Stimulated activated CD8-positive, alpha-beta memory T cell treated with anti-CD3 and anti-CD28 coated beads, Interleukin-7, amount 100 ng/mL, for 48 hours (primary cell): ENCODE results near the gene HSPA12B.

Experiments used
- DNase-seq, 2 donors: peaks; one replicate each; pipeline ENCODE4 v3.0.0-alpha.2; 2020; ENCODE audit warnings: low read depth in 1 of 2; ENCODE audit errors: extremely low read depth in 1 of 2

Gene HSPA12B

GRCh38 chr20:3765171-3765882, 32.8 kb downstream of the HSPA12B start:
- DNase-seq, result no peak

DNA sequence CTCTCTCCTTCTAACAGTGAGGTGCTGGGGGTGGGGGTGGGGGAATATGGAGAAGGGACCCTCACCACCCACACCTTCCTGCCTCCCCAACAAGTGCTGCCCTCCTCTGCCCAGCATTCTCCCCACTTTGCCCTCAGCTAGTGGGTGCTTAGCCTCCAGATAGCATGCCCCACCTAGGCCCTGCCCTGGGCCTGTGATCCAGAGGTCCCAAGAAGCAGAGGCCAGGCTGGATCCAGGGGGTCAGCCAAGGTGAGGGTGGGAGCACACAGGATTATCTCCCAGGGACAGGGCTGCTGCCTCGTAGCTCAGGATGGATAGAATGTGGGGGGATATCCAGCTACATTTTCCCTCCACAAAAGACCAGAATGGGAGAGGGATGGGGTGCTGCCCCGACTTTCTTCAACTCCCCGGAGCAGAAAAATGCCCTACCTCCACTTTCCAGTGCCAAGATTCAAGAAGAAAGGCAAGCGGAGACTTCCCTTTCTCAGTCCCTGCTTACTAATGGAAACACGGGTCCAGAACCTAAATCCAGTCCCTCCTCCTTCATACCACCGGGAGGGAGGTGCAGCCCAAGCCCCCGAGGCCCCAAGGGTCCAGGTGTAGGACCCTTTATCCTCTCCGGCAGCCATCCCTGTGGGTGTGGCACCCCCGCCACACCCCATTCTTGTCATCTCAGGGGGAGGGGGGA, 34.1 kb downstream of the HSPA12B start:
- no peak for DNase-seq

DNA sequence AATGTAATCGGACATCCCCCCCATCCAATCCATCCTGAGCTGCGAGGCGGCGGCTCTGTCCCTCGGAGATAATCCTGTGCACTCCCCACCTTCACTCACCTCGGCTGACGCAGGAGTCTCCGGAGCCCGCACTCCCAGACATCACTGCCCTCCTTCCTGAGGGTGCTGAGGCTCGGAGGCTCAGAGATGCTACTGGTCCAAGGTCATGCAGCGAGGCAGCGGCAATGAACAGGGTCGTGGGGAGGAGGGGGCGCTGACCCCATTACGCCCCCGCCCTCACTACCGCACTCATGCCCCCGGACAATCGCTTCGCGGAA, 34.6 kb downstream of the HSPA12B start:
- no peak for DNase-seq

- peak; percentile 97 for DNase-seq
These were observed 35.2 kb downstream of the HSPA12B start, which contains the start of gene ADISSP for GRCh38 chr20:3767427-3768341. ADISSP (minus strand) TSS chr20:3767753; CDS start chr20:3760100, 7,653 bp downstream.

DNA sequence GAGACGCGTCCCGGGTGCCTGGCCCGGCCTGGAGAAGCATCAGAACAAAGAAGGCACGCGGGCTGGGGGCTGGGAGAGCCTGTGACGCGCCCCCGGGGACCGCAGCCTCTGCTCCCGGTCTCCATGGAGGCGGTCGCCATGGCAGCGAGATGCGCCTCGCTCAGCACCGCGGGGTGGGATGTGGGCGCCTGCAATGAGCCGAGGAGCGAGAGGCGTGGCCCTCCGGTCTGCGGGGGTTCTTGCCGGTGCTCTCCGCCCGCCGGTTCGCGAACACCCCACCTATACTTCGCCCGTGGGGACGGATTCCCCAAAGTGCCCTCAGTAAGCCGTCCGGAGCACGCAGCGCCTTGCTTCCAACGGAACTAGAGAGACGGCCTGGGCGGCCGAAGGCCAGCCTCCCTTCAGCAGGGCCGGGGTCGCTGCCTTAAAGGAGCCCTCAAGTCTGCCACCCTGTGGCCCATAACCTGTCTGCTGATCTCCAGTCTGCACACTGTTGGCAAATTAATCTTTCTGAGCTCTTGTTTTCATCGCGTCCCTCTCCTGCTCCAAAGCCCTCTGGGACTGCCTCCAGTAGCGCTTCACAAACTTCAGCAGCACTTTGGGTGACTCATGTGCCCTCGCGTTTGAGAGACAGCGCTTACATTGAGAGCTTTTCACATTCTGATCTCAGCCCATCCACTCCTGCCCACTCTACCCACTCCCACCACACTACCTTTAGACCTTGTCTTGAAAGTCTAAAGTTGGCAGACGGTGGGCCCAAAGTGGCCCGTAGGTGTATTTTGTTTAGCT, 36.1 kb downstream of the HSPA12B start:
- DNase-seq, result peak in 1 of 2 donors; percentile 66

DNA sequence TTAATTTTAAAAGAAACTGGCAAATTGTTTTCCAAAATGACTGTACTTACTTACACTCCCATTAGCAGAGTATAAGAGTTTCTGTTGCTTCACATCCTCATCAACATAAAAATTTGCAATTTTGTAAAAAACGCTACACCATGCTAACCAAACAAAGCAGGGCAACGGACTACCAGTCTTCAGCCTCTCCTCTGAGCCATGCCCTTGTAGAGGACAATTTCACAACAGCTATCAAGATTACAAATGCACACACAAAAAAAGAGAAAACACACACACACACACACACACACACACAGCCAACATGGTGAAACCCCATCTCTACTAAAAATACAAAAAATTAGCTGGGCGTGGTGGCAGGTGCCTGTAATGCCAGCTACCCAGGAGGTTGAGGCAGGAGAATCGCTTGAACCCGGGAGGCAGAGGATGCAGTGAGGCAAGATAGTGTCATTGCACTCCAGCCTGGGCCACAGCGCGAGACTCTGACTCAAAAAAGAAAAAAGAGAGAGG, 39.1 kb downstream of the HSPA12B start:
- DNase-seq, result no peak

DNA sequence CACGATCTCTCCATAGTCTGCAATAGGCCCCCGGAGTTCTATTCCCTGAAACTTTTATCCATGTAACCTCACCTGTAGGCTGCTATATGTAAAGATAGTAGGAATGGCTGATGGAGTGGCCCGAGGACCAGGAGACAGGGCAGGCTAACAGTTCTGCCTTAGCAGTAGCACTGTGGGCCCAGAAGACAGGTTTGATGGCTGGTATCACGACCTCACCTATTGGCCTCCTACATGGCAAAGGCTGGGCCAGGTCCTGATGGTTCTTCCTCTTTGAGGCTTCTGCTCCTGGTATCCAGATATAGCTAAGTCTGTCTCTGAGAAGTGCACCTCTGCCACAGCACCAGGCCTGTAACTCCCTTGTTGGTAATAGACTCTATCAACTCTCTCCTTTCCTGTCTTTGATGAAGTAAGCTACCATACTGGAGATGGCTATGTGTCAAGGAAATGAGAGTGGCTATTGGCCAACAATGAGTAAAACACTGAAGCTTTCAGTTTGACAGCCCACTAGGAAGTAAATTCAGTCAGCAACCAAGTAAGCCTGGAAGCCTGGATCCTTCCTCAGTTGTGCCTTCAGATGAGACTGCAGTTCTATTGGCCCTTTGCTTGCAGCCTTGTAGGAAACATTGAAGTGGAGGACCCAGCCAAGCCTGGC, 43.1 kb downstream of the HSPA12B start:
- DNase-seq, result no peak

DNA sequence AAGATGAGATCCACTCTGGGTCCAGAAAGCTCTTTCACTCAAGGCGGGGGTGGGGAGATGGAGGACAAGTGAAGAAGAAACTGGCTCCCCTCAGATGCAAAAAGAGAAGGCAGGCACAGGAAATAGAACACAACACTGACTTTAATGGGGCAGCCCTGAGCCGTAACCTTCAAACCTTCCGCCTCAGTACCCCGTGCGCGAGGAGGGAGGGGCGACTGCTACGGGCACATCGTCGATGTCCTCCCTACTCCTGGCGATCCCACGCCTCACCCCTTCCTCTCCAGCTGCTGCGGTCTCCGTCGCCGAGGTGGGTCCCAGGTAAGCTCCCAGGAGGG, 44.9 kb downstream of the HSPA12B start:
- DNase-seq, result no peak

GRCh38 chr20:3777716-3778629, 45.5 kb downstream of the HSPA12B start:
- DNase-seq, result no peak

DNA sequence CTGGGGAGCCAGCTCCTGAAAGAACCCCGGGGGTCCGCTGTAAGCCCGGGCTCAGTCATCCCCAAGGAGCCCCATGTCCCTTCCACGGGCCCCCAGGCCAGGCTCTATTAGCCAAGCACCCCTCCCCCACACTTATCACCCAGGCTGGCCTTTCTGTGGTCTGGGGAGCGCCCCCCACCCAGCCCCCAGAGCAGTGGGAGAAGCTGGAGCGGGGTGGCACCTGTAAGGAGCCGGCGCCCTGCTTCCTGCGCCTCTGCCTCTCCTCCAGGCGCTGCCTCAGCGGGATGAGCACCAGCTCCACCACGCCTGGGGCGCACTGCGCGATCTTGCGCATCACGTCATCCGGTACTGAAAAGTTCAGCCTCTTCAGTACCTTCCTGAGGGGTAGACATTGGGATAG, 46.5 kb downstream of the HSPA12B start:
- DNase-seq, result no peak

DNA sequence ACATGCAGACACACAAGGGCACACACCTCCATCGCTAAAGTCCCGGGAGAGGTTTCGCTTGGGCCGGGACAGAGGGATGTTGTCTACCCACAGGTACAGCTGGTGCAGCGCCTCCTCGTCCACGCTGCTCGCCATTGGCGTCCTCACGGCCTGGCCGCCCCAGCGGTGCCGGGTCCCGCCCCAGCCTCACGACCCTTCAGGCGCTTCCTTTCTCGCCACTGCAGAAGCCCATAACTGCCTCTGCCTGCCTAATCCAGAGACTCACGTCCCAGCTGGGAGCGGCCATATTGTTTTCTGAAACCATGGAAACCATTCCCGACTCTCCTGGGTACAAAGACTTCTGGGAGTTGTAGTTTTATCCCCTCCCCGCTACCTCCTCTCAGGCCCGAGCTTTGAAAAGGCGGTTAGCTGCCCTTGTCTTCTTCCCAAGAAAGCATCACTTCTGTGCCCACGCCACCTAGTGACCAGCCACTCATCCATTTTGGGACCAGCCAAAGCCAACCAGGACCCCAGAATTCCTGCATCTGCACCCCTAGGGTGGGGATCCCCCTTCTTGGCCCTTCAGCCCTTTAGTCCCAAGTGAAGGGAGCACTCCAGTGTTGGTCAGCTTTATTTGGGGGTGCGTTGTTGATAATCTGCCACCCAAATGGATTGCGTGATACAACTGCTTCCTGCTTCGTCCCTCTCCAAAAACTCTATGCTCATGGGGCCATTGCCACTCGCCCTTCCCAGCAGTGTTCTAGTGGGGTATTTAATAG, 48.8 kb downstream of the HSPA12B start, which contains the start of gene SPEF1:
TSS of gene SPEF1 (minus strand) at position 296 of the 758 bp plus-strand sequence. CDS start at position 135, 161 bp downstream.
- no peak for DNase-seq

DNA sequence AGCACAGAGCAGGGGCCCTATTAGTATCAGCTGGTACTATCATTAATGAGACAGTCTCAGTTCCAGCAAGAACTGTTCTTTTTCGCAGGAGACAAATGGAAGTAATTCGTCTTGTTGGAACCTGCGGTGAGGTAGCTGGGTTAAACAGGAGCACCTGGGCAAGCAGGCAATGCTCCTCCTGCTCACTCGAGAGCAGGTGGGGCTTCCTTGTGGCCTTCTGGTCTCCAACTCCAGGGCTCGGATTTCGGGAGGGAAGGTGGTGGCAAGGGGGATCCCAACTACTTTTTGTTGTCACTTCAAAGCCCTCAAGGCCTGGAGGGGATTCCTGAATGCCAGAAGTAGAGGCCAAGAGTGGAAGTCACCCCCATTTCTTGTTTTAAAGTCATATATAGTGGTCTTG, 50.1 kb downstream of the HSPA12B start:
- DNase-seq, result no peak

- DNase-seq, result no peak
These were observed 50.6 kb downstream of the HSPA12B start for GRCh38 chr20:3783068-3783489.

DNA sequence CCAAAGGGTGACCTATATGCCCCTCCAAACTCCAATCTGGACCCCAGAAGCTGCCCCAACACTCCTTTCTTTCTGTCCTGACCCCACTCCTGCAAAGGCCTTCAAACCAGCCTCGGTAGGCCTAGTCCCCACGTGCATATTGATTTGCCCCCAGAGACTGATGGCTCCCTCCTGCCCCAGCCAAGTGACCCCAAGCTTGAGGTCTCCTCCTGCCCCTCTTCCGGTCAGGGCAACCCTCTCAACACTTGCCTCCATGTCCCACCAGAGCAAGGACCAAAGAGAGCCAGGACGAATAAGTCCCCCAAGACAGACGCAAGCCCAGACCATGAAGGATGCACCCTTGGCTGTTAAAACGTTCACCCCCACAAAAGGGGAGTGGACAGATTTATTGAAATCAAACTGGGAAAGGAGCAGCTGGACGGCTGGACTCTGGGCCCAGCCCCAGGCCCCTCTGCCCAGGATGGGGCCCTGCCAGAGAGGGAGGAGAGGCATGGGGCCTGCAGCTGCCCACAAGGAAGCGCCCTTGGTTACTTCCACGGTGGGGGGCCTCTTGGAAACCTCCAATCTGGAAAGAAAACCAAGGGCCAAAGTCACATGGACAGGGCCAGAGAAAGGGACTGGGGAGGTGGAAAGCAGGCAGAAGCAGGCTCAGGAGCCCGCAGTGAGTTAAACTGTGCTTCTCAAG, 51.2 kb downstream of the HSPA12B start:
- DNase-seq, result no peak

DNA sequence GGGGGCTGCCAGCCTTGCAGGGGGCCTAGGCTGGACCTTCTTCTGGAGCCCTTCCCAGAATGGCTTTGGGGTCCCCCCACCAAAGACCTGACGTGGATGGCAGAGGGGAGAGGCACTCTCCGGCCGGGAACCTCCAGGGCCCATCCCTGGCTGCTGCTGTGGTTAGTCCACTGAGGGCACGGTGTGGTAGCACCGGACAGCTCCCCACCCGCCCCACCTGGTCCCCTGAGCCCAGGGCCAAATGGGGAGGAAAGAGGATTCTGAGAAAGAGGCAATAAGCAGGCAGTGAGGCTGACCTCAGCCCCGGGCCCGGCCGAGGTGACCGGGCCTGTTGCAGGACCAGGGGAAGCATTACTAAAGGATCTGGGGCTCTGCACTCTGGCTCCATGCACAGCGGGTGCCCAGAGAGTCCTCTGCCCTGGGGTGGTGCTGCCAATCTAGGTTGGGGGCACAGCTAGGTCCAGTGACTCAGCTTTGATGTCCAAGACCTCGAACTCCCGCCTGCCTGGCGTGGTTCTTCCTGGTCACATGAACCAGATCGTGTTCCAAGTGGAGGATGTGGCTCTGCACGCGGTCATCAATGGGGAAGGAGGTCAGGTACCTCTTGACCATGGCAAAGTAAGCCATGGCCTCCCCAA, 51.9 kb downstream of the HSPA12B start:
- DNase-seq, result no peak

GRCh38 chr20:3784863-3785239, 52.4 kb downstream of the HSPA12B start:
- no peak for DNase-seq
